Smooth muscle cell (in vitro differentiated cells): ENCODE measurements around the gene MXD3. TPM values are rescaled to one million over a fixed set of nuclear protein-coding genes. Genes with fewer than 3 reads are reported as not detected.

Source experiments
- DNase-seq: peaks from one replicate; lab custom pipeline; 2025; ENCODE audit not compliant: unreplicated experiment; lab: John Stamatoyannopoulos, UW
- H2AFZ ChIP-seq: fragments of 200-600 bp; sonication (generic); 2 replicates; pipeline ENCODE4 v1.6.0; 2016; ENCODE audit warnings: antibody characterized with exemption, low read depth, mild to moderate bottlenecking
- H3F3A ChIP-seq: fragments of 200-600 bp; sonication (generic); 2 replicates; pipeline ENCODE4 v1.6.0; 2017; ENCODE audit warnings: antibody characterized with exemption, low read depth
- H3K27ac ChIP-seq: fragments of 200-600 bp; sonication (generic); 2 replicates; pipeline ENCODE4 v1.5.1; 2016; ENCODE audit warnings: low read depth, mild to moderate bottlenecking
- H3K27me3 ChIP-seq: fragments of 200-600 bp; sonication (generic); 2 replicates; pipeline ENCODE4 v1.6.1; 2016; ENCODE audit warnings: low read depth, mild to moderate bottlenecking
- H3K36me3 ChIP-seq: fragments of 200-600 bp; sonication (generic); 2 replicates; pipeline ENCODE4 v1.5.1; 2016; ENCODE audit warnings: low read depth
- H3K4me1 ChIP-seq: fragments of 200-600 bp; sonication (generic); 2 replicates; pipeline ENCODE4 v1.5.1; 2016; ENCODE audit warnings: low read depth
- H3K4me2 ChIP-seq: fragments of 200-600 bp; sonication (generic); 2 replicates; pipeline ENCODE4 v1.6.0; 2016; ENCODE audit warnings: mild to moderate bottlenecking
- H3K4me3 ChIP-seq: fragments of 200-600 bp; sonication (generic); 2 replicates; pipeline ENCODE4 v1.5.1; 2016; ENCODE audit warnings: mild to moderate bottlenecking
- H3K79me2 ChIP-seq: fragments of 200-600 bp; sonication (generic); 2 replicates; pipeline ENCODE4 v1.6.0; 2016; ENCODE audit warnings: low read depth, mild to moderate bottlenecking
- H3K9ac ChIP-seq: fragments of 200-600 bp; sonication (generic); 2 replicates; pipeline ENCODE4 v1.6.0; 2016; ENCODE audit warnings: low read depth
- H3K9me3 ChIP-seq: fragments of 200-600 bp; sonication (generic); replicated peaks from 2 replicates; pipeline ENCODE4 v1.5.1; 2016; ENCODE audit warnings: low read depth
- H4K20me1 ChIP-seq: fragments of 200-600 bp; sonication (generic); 2 replicates; pipeline ENCODE4 v1.6.0; 2016; ENCODE audit warnings: low read depth
- WGBS: methylation state at CpG from one replicate; pipeline ENCODE4 v1.1.7; 2016; ENCODE audit warnings: low lambda C conversion rate; 5-methylcytosine and 5-hydroxymethylcytosine counted together
- polyA plus RNA-seq: library from polyadenylated mRNA; unstranded; fragments of >200 nt; fragmentation: Nextera tagmentation; extraction: Ambion mirVana; gene quantifications from 2 replicates; pipeline ENCODE4 v1.2.1, GENCODE V29; 2016
- total RNA-seq: library from RNA; depleted of rRNA; stranded (reverse); fragments of >200 nt; gene quantifications from 2 replicates; pipeline ENCODE4 v1.2.3, GENCODE V29; 2014
- TF ChIP-seq, protein P1 (sequence below): fragments of 200-600 bp; sonication (generic); IDR thresholded peaks from 2 replicates; pipeline ENCODE4 v1.5.1; 2017; ENCODE audit warnings: borderline replicate concordance, mild to moderate bottlenecking, antibody characterized with exemption; ENCODE audit not compliant: insufficient read depth, poor library complexity, severe bottlenecking

Gene MXD3
- total and polyA plus RNA-seq, 2 experiments from 2014 or later = 8.6 to 15.6 TPM

GRCh38 chr5:177353093-177353492 is 41.4 kb upstream of the MXD3 start:
- TF ChIP-seq, protein P1, sequence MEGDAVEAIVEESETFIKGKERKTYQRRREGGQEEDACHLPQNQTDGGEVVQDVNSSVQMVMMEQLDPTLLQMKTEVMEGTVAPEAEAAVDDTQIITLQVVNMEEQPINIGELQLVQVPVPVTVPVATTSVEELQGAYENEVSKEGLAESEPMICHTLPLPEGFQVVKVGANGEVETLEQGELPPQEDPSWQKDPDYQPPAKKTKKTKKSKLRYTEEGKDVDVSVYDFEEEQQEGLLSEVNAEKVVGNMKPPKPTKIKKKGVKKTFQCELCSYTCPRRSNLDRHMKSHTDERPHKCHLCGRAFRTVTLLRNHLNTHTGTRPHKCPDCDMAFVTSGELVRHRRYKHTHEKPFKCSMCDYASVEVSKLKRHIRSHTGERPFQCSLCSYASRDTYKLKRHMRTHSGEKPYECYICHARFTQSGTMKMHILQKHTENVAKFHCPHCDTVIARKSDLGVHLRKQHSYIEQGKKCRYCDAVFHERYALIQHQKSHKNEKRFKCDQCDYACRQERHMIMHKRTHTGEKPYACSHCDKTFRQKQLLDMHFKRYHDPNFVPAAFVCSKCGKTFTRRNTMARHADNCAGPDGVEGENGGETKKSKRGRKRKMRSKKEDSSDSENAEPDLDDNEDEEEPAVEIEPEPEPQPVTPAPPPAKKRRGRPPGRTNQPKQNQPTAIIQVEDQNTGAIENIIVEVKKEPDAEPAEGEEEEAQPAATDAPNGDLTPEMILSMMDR = no peak

DNA sequence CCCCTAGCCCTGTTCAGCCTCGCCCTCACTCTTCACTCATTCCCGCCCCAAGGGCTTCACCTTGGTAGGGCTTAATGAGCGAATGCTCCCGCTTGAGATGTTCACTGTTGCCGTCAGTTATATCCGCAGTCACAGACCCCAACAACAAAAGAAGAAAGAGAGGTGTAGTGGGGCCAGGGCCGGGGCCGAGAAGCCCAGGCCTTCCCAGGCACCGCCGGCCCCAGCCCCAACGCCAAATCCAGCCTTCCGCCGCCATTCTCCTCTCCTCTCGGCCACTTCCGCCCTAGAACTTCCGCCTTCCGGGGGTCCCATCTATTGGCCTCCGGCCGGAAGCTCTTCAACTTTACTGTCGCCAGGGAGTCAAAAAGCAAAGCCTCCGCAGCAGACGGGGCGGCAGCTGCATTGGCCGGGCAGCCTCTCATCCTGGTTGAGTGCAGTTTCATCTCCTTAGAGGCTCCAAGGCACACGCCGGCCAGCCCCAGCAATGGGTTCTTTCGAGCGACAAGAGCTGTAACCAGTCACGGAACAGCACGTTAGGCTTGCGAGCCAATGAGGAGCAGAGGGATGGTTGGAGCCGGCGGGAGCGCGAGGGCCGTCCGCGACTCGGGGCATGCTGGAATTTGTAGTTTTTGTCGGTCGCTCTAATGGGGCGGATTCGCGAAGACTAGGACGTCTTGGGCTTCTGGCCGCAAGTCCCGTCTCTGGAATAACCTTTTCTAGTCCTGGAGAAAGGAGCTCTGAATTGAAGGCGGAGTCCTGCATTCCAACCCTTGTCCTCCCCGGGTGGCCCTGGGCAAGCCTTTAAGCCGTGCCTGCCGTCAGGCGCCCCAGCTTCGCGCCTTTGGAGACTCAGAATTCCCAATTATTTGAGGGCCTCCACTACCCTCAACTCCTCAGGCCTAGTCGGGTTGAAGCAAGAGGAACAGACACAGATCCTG is 40.0 kb upstream of the MXD3 start, which contains the start of gene LMAN2:
LMAN2 (minus strand) TSS at position 277 of the 938 bp plus-strand sequence; CDS start at position 256, 21 bp downstream.
- 7% methylated on average over 55 of the region's 55 CpGs for WGBS
- Histone ChIP-seq H3K27me3 (no peaks in the 10 kb centered on the region), H3K9me3 (no peaks in the 10 kb centered on the region), H3K36me3 (no peaks in the 10 kb centered on the region), H4K20me1 (peaks cover 23% of the 10 kb centered on the region), H3K4me1 (peaks cover 12% of the 10 kb centered on the region), H3F3A (no peaks in the 10 kb centered on the region), H3K4me3 (peak within 1 kb of the TSS; percentile 78), H3K27ac (peak within 1 kb of the TSS; percentile 85), H3K79me2 (peaks cover 44% of the 10 kb centered on the region), H3K9ac (peak within 1 kb of the TSS; percentile 89), H2AFZ (peak within 1 kb of the TSS; percentile 88), H3K4me2 (peak within 1 kb of the TSS; percentile 92)
- DNase-seq = peak; percentile 59
- TF ChIP-seq, protein P1 = no peak

More at GRCh38 chr5:177353093-177353492, 41.4 kb upstream of the MXD3 start:
- Histone ChIP-seq H3K36me3 (no peaks in the 10 kb centered on the region), H3K27ac (no peak overlapping the region), H3F3A (no peaks in the 10 kb centered on the region), H3K4me3 (no peak overlapping the region), H3K9me3 (no peaks in the 10 kb centered on the region), H3K4me2 (no peak overlapping the region), H2AFZ (no peak overlapping the region), H3K4me1 (peaks cover 12% of the 10 kb centered on the region), H3K27me3 (no peaks in the 10 kb centered on the region), H3K9ac (no peak overlapping the region), H3K79me2 (peaks cover 30% of the 10 kb centered on the region), H4K20me1 (peaks cover 10% of the 10 kb centered on the region)
- 93% methylated on average over 5 of the region's 5 CpGs for WGBS
- DNase-seq = no peak

DNA sequence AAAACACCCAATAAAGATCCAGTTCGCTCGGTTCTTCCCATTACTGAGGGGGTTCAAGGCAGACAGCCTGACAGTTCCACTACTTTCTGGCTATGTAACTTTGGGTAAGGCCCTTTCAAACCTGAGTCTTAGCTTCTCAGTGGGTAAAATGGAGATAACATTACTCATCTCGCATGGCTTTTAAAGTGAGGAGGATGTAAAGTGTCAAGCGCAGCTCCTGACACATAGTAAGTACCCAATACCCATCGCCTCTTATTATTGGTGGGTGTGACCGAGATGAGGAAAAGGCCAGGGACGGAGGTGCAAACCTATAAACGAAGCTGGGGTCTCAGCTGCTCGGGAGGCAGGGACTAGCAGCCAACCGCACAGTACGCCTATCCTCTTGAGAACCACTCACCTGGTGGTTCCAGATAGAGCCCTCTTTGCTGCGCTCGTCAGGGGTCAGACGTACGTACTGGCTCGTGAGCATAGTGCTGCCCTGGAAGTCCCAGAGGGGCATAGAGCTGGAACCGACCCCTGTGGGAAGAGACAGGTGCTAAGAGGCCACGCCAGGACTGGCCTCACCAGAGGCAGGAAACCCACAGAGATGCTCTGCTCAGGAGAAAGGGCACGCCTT is 39.2 kb upstream of the MXD3 start:
- no peaks in the 10 kb centered on the region for H3K27me3 ChIP-seq
- H4K20me1 ChIP-seq = peaks cover 31% of the 10 kb centered on the region
- peak overlapping the region; percentile 89 for H3K9ac ChIP-seq
- 20% methylated on average over 19 of the region's 19 CpGs for WGBS
- peak overlapping the region; percentile 85 for H3K27ac ChIP-seq
- H3K4me3 ChIP-seq = peak overlapping the region; percentile 78
- H3K4me2 ChIP-seq = peak overlapping the region; percentile 92
- H2AFZ ChIP-seq = peak overlapping the region; percentile 88
- no peaks in the 10 kb centered on the region for H3F3A ChIP-seq
- TF ChIP-seq, protein P1 = no peak
- H3K4me1 ChIP-seq = peaks cover 12% of the 10 kb centered on the region
- no peak for DNase-seq
- no peaks in the 10 kb centered on the region for H3K36me3 ChIP-seq
- H3K79me2 ChIP-seq = peaks cover 52% of the 10 kb centered on the region
- no peaks in the 10 kb centered on the region for H3K9me3 ChIP-seq
